H9 (cell line): ENCODE measurements around the gene CCDC80. TPM values are rescaled to one million over a fixed set of nuclear protein-coding genes. Genes with fewer than 3 reads are reported as not detected.

Source experiments
- DNase-seq: peaks from one replicate; pipeline ENCODE4 v3.0.0-alpha.2; 2017
- H2AFZ ChIP-seq: one replicate; pipeline ENCODE4 v1.6.1; 2013; ENCODE audit warnings: mild to moderate bottlenecking, low read length, control low read depth, moderate library complexity
- H2AK5ac ChIP-seq: 2 replicates; pipeline ENCODE4 v1.6.1; 2013; ENCODE audit warnings: low read length, control low read depth, mixed read lengths; ENCODE audit not compliant: insufficient read length
- H2BK120ac ChIP-seq: one replicate; pipeline ENCODE4 v1.6.1; 2013; ENCODE audit warnings: low read depth, mild to moderate bottlenecking, low read length, control low read depth, inconsistent platforms; ENCODE audit not compliant: poor library complexity, severe bottlenecking
- H2BK12ac ChIP-seq: 2 replicates; pipeline ENCODE4 v1.6.1; 2013; ENCODE audit warnings: low read length, control low read depth, mixed read lengths, low read depth; ENCODE audit not compliant: insufficient read length
- H2BK15ac ChIP-seq: 2 replicates; pipeline ENCODE4 v1.6.1; 2013; ENCODE audit warnings: low read depth, low read length, control low read depth
- H2BK20ac ChIP-seq: one replicate; pipeline ENCODE4 v1.6.1; 2013; ENCODE audit warnings: low read depth, mild to moderate bottlenecking, low read length, control low read depth, inconsistent platforms; ENCODE audit not compliant: poor library complexity, severe bottlenecking
- H2BK5ac ChIP-seq: 2 replicates; pipeline ENCODE4 v1.6.1; 2013; ENCODE audit warnings: low read length, control low read depth, mixed read lengths; ENCODE audit not compliant: insufficient read length
- H3K14ac ChIP-seq: 2 replicates; pipeline ENCODE4 v1.6.1; 2013; ENCODE audit warnings: low read length, control low read depth; ENCODE audit not compliant: insufficient read depth
- H3K18ac ChIP-seq: 2 replicates; pipeline ENCODE4 v1.6.1; 2013; ENCODE audit warnings: low read depth, mild to moderate bottlenecking, mixed read lengths, low read length, control low read depth; ENCODE audit not compliant: insufficient read length
- H3K23ac ChIP-seq: 2 replicates; pipeline ENCODE4 v1.6.1; 2013; ENCODE audit warnings: low read length, control low read depth, mixed read lengths, low read depth; ENCODE audit not compliant: insufficient read length
- H3K23me2 ChIP-seq: 2 replicates; pipeline ENCODE4 v1.6.1; 2013; ENCODE audit warnings: low read depth, mild to moderate bottlenecking, mixed read lengths, low read length, control low read depth; ENCODE audit not compliant: insufficient read length, poor library complexity, severe bottlenecking
- H3K27ac ChIP-seq: 2 replicates; pipeline ENCODE4 v1.5.1; 2013; ENCODE audit warnings: low read length, control low read depth, mixed read lengths, low read depth; ENCODE audit not compliant: insufficient read length
- H3K27me3 ChIP-seq: 2 replicates; pipeline ENCODE4 v1.6.1; 2013; ENCODE audit warnings: low read length, control low read depth, inconsistent platforms; ENCODE audit not compliant: insufficient read depth
- H3K4ac ChIP-seq: 2 replicates; pipeline ENCODE4 v1.6.1; 2013; ENCODE audit warnings: low read depth, mild to moderate bottlenecking, control low read depth, inconsistent platforms, low read length, moderate library complexity
- H3K4me1 ChIP-seq: 2 replicates; pipeline ENCODE4 v1.6.1; 2013; ENCODE audit warnings: low read length, control low read depth, inconsistent platforms; ENCODE audit not compliant: insufficient read depth
- H3K4me2 ChIP-seq: 2 replicates; pipeline ENCODE4 v1.6.1; 2013; ENCODE audit warnings: low read length, control low read depth, mixed read lengths; ENCODE audit not compliant: insufficient read length, insufficient read depth
- H3K56ac ChIP-seq: 2 replicates; pipeline ENCODE4 v1.6.1; 2013; ENCODE audit warnings: low read depth, mild to moderate bottlenecking, mixed read lengths, low read length, control low read depth; ENCODE audit not compliant: insufficient read length
- H3K79me1 ChIP-seq: 2 replicates; pipeline ENCODE4 v1.6.1; 2013; ENCODE audit warnings: low read depth, mild to moderate bottlenecking, moderate library complexity, low read length, control low read depth, inconsistent platforms; ENCODE audit not compliant: insufficient read depth, poor library complexity, severe bottlenecking
- H3K79me2 ChIP-seq: 2 replicates; pipeline ENCODE4 v1.6.1; 2013; ENCODE audit warnings: low read length, control low read depth, inconsistent platforms; ENCODE audit not compliant: insufficient read depth
- H3K9ac ChIP-seq: 2 replicates; pipeline ENCODE4 v1.6.1; 2013; ENCODE audit warnings: low read length, control low read depth, mixed read lengths; ENCODE audit not compliant: insufficient read length; ENCODE audit errors: extremely low read depth
- H3K9me3 ChIP-seq: one replicate; pipeline ENCODE4 v1.6.1; 2013; ENCODE audit warnings: low read depth, low read length, inconsistent platforms; ENCODE audit not compliant: control insufficient read depth
- H3T11ph ChIP-seq: one replicate; pipeline ENCODE4 v1.6.1; 2013; ENCODE audit warnings: mild to moderate bottlenecking, low read length, control low read depth, inconsistent platforms
- H4K20me1 ChIP-seq: one replicate; pipeline ENCODE4 v1.6.1; 2013; ENCODE audit not compliant: control insufficient read depth, insufficient read length, insufficient read depth
- H4K5ac ChIP-seq: 2 replicates; pipeline ENCODE4 v1.6.1; 2013; ENCODE audit warnings: low read depth, mild to moderate bottlenecking, mixed read lengths, low read length, control low read depth; ENCODE audit not compliant: insufficient read length
- H4K8ac ChIP-seq: replicated peaks from 2 replicates; pipeline ENCODE4 v1.6.1; 2013; ENCODE audit warnings: low read length, control low read depth, mixed read lengths, low read depth; ENCODE audit not compliant: insufficient read length
- H4K91ac ChIP-seq: 2 replicates; pipeline ENCODE4 v1.6.1; 2013; ENCODE audit warnings: low read depth, mild to moderate bottlenecking, moderate library complexity, mixed read lengths, low read length, control low read depth; ENCODE audit not compliant: insufficient read length
- H3K27ac Mint-ChIP-seq, 3 experiments: 2 replicates in 2 of 3; 3 replicates in 1 of 3; pipeline ENCODE4 v1.8.0; 2020 to 2021; ENCODE audit warnings: mixed read lengths in 3 of 3, mild to moderate bottlenecking in 1 of 3, moderate library complexity in 1 of 3
- H3K27me3 Mint-ChIP-seq: 2 replicates; pipeline ENCODE4 v1.8.0; 2021; ENCODE audit warnings: low read depth, mild to moderate bottlenecking, moderate library complexity, mixed read lengths
- H3K36me3 Mint-ChIP-seq, 3 experiments: 2 replicates in 2 of 3; 3 replicates in 1 of 3; pipeline ENCODE4 v1.8.0; 2020 to 2021; ENCODE audit warnings: low read depth in 3 of 3, mixed read lengths in 3 of 3; ENCODE audit not compliant: insufficient read depth in 1 of 3
- H3K4me1 Mint-ChIP-seq, 2 experiments: 2 replicates each; pipeline ENCODE4 v1.8.0; 2020; ENCODE audit warnings: mixed read lengths in 2 of 2
- H3K4me3 Mint-ChIP-seq, 2 experiments: 2 replicates in 1 of 2; 3 replicates in 1 of 2; pipeline ENCODE4 v1.8.0; 2020 to 2021; ENCODE audit warnings: mild to moderate bottlenecking in 2 of 2, mixed read lengths in 2 of 2, moderate library complexity in 1 of 2
- H3K9me3 Mint-ChIP-seq, 2 experiments: 2 replicates in 1 of 2; 3 replicates in 1 of 2; pipeline ENCODE4 v1.8.0; 2020; ENCODE audit warnings: mild to moderate bottlenecking in 2 of 2, mixed read lengths in 2 of 2, moderate library complexity in 1 of 2
- WGBS: extraction: QIAGEN DNeasy Blood & Tissue Kit; methylation state at CpG from one replicate; pipeline ENCODE4 v1.1.7; 2013; ENCODE audit warnings: missing lambda C conversion rate, low lambda C conversion rate, mixed read lengths; ENCODE audit not compliant: insufficient read length; ENCODE audit errors: extremely low coverage; 5-methylcytosine and 5-hydroxymethylcytosine counted together
- total RNA-seq: library from RNA; stranded (reverse); gene quantifications from 2 replicates; pipeline ENCODE4 v1.2.1, GENCODE V29; 2021
- TF ChIP-seq, protein P1 (sequence below): fragments of 200-600 bp; sonication (generic); conservative IDR thresholded peaks from 3 replicates; pipeline ENCODE4 v1.8.0; 2021; ENCODE audit warnings: antibody characterized with exemption, mild to moderate bottlenecking

CCDC80 gene
- total RNA-seq, 1 experiment from 2014 or later = 5.4 TPM

GRCh38 chr3:112623717-112624116 is 17.2 kb downstream of the CCDC80 start:
- Histone ChIP-seq H2BK5ac (no peak overlapping the region), H2AK5ac (no peak overlapping the region), H3T11ph (no peak overlapping the region), H2BK12ac (no peak overlapping the region), H2BK120ac (no peak overlapping the region), H3K23me2 (no peaks in the 10 kb centered on the region), H3K18ac (no peak overlapping the region), H3K56ac (no peak overlapping the region), H4K5ac (no peak overlapping the region), H3K9ac (no peak overlapping the region), H2BK20ac (no peak overlapping the region), H3K4me2 (no peak overlapping the region), H3K4me1 (peaks cover 6% of the 10 kb centered on the region; the same call in 1 of the 2 replicates), H4K20me1 (no peaks in the 10 kb centered on the region), H2AFZ (no peak overlapping the region), H3K79me1 (no peaks in the 10 kb centered on the region), H4K8ac (no peak overlapping the region), H3K27ac (no peak overlapping the region), H3K4ac (no peak overlapping the region), H4K91ac (no peak overlapping the region), H3K79me2 (no peaks in the 10 kb centered on the region), H2BK15ac (no peak overlapping the region), H3K27me3 (no peaks in the 10 kb centered on the region), H3K14ac (no peak overlapping the region), H3K9me3 (no peaks in the 10 kb centered on the region), H3K23ac (no peak overlapping the region)
- no peaks in the 10 kb centered on the region for H3K27me3 Mint-ChIP-seq
- H3K27ac Mint-ChIP-seq = no peak overlapping the region
- peaks cover 11% of the 10 kb centered on the region in 2 experiments for H3K4me1 Mint-ChIP-seq
- WGBS = no CpG with 5 or more reads among the region's 1 CpG
- H3K4me3 Mint-ChIP-seq = no peak overlapping the region
- DNase-seq = no peak
- TF ChIP-seq, protein P1, sequence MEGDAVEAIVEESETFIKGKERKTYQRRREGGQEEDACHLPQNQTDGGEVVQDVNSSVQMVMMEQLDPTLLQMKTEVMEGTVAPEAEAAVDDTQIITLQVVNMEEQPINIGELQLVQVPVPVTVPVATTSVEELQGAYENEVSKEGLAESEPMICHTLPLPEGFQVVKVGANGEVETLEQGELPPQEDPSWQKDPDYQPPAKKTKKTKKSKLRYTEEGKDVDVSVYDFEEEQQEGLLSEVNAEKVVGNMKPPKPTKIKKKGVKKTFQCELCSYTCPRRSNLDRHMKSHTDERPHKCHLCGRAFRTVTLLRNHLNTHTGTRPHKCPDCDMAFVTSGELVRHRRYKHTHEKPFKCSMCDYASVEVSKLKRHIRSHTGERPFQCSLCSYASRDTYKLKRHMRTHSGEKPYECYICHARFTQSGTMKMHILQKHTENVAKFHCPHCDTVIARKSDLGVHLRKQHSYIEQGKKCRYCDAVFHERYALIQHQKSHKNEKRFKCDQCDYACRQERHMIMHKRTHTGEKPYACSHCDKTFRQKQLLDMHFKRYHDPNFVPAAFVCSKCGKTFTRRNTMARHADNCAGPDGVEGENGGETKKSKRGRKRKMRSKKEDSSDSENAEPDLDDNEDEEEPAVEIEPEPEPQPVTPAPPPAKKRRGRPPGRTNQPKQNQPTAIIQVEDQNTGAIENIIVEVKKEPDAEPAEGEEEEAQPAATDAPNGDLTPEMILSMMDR = no peak
- no peaks in the 10 kb centered on the region; a peak in 1 of 5 replicates for H3K9me3 Mint-ChIP-seq
- H3K36me3 Mint-ChIP-seq = no peaks in the 10 kb centered on the region; a peak in 1 of 7 replicates
